Lung (tissue), 12 donors: Measurements from ENCODE around the gene TMCO4. TPM values are rescaled to one million over a fixed set of nuclear protein-coding genes. Genes with fewer than 3 reads are reported as not detected.
A peak's percentile ranks its signal among the peaks of the same experiment; 100 is the strongest.

Source experiments
- ATAC-seq: fragments of 200-7000 bp; cut with Tn5 transposase; one replicate; pipeline ENCODE4 v1.9.1; 2020; ENCODE audit warnings: moderate number of reproducible peaks; ENCODE audit not compliant: insufficient read depth, low FRiP score
- DNase-seq, 3 donors: peaks; one replicate each; pipeline ENCODE4 v3.0.0-alpha.2; 2013 to 2017
- H3K27ac ChIP-seq, 2 donors: one replicate each; pipeline ENCODE4 v1.5.1; 2013; ENCODE audit warnings: mild to moderate bottlenecking in 2 of 2, moderate library complexity in 2 of 2, control low read depth in 1 of 2, inconsistent platforms in 1 of 2, low read depth in 1 of 2, low read length in 1 of 2
- H3K27me3 ChIP-seq, 3 donors: one replicate each; pipeline ENCODE4 v1.5.1; 2013; ENCODE audit warnings: low read length in 2 of 3; ENCODE audit not compliant: control insufficient read depth in 3 of 3, insufficient read depth in 3 of 3
- H3K36me3 ChIP-seq, 4 donors: one replicate each; pipeline ENCODE4 v1.5.1; 2013; ENCODE audit warnings: low read length in 4 of 4, mild to moderate bottlenecking in 1 of 4, moderate library complexity in 1 of 4; ENCODE audit not compliant: control insufficient read depth in 4 of 4, insufficient read depth in 4 of 4
- H3K4me1 ChIP-seq, 5 donors: one replicate each; pipeline ENCODE4 v1.5.1; 2013; ENCODE audit warnings: low read length in 5 of 5, mild to moderate bottlenecking in 2 of 5, moderate library complexity in 1 of 5; ENCODE audit not compliant: control insufficient read depth in 5 of 5, insufficient read depth in 5 of 5
- H3K4me3 ChIP-seq: one replicate; pipeline ENCODE4 v1.5.1; 2013; ENCODE audit warnings: mild to moderate bottlenecking, control low read depth, moderate library complexity
- H3K9ac ChIP-seq, 2 donors: one replicate each; pipeline ENCODE4 v1.5.1; 2013; ENCODE audit warnings: low read length in 2 of 2, control low read depth in 1 of 2; ENCODE audit not compliant: insufficient read depth in 1 of 2
- H3K9me3 ChIP-seq, 4 donors: one replicate each; pipeline ENCODE4 v1.5.1; 2013; ENCODE audit warnings: low read length in 3 of 4, mild to moderate bottlenecking in 1 of 4, moderate library complexity in 1 of 4; ENCODE audit not compliant: control insufficient read depth in 4 of 4, insufficient read depth in 3 of 4
- CTCF ChIP-seq: IDR thresholded peaks from 2 replicates; pipeline ENCODE4 v1.5.1; 2012; ENCODE audit warnings: mild to moderate bottlenecking; ENCODE audit errors: control extremely low read depth, extremely low read depth
- WGBS, 2 donors: extraction: QIAGEN DNeasy Blood & Tissue Kit; methylation state at CpG; one replicate each; pipeline ENCODE4 v1.1.7; 2013; 5-methylcytosine and 5-hydroxymethylcytosine counted together
- polyA plus RNA-seq, 2 donors: library from polyadenylated mRNA; stranded (reverse); fragments of 200-250 nt; gene quantifications; one replicate each; pipeline ENCODE4 v1.2.1, GENCODE V29; 2013
- total RNA-seq, 2 donors: library from RNA; depleted of rRNA in 1 of 2; stranded (reverse); fragments of >200 nt in 1 of 2; gene quantifications; one replicate each; pipeline ENCODE4 v1.2.1, GENCODE V29; 2014 to 2021
- donor health status: control.
- donor health status: control.
- donor health status: Bipolar disorder and iron deficiency.
- donor health status: healthy.
- donor health status: DM: yes; HTN: yes; CAD: no.

TMCO4 gene
- total and polyA plus RNA-seq, 4 donors, result 14.3 to 27.8 (median 19.5) TPM

- Histone ChIP-seq H3K27ac (peak overlapping the region in 1 of 2 donors; percentile 50), H3K4me1 (peaks cover 0 to 36% (median 12%) of the 10 kb centered on the region in 5 donors), H3K4me3 (no peak overlapping the region), H3K9me3 (no peaks in the 10 kb centered on the region), H3K36me3 (peaks cover 0 to 7% (median 0%) of the 10 kb centered on the region in 4 donors), H3K27me3 (no peaks in the 10 kb centered on the region), H3K9ac (no peak overlapping the region)
- no peak for TF ChIP-seq CTCF
- ATAC-seq (no peak), DNase-seq (peak in 1 of 3 donors; percentile 46)
- 63 to 68% methylated on average over 11 of the region's 11 CpGs for WGBS, 2 donors
Observed at GRCh38 chr1:19648689-19649088, 151.0 kb downstream of the TMCO4 start.

GRCh38 chr1:19648239-19648638 lies 151.5 kb downstream of the TMCO4 start:
- H3K9me3 ChIP-seq, result no peaks in the 10 kb centered on the region
- ATAC-seq, result no peak
- WGBS, 2 donors, result 59 to 74% methylated on average over 14 of the region's 14 CpGs
- no peak overlapping the region for H3K9ac ChIP-seq
- peak overlapping the region; percentile 22 to 50 for H3K27ac ChIP-seq
- H3K4me3 ChIP-seq, result no peak overlapping the region
- no peaks in the 10 kb centered on the region for H3K27me3 ChIP-seq
- DNase-seq, result no peak
- peaks cover 0 to 40% (median 12%) of the 10 kb centered on the region in 5 donors for H3K4me1 ChIP-seq
- H3K36me3 ChIP-seq, result peaks cover 0 to 7% (median 0%) of the 10 kb centered on the region in 4 donors
- TF ChIP-seq CTCF, result no peak

- DNase-seq (peak in 1 of 3 donors; percentile 26), ATAC-seq (no peak)
- Histone ChIP-seq H3K4me3 (no peak overlapping the region), H3K9ac (no peak overlapping the region), H3K27me3 (peaks cover 0 to 1% (median 0%) of the 10 kb centered on the region in 3 donors), H3K27ac (no peak overlapping the region), H3K4me1 (peaks cover 0 to 43% (median 12%) of the 10 kb centered on the region in 5 donors), H3K36me3 (peaks cover 0 to 7% (median 0%) of the 10 kb centered on the region in 4 donors), H3K9me3 (no peaks in the 10 kb centered on the region)
- 30 to 56% methylated on average over 16 of the region's 16 CpGs for WGBS, 2 donors
- no peak for TF ChIP-seq CTCF
Observed at GRCh38 chr1:19647643-19648042, 152.1 kb downstream of the TMCO4 start.
